ENCODE data around the gene IGF1.
A peak's percentile ranks its signal among the peaks of the same experiment; 100 is the strongest.

Gene IGF1

DNA sequence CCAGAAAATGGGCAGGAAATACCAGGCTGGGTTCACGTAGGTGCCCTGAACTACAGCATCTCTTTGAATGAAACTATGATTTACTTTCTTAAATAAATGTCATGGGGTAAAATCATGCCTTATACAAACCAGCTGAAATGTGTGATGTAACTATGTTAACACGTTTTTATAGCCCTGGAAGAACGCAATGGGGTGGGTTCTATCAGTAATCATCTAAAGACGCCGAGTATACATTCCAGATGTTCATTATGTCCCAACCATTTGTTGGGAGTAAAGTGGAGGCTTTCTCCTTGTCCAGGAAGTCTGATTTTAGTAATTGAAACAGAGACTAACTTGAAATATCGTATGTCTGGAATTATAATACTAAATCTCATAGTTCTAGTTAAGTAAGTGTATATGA, 16.2 kb upstream of the IGF1 start:
- no peak for TF ChIP-seq TAF1 (IDR thresholded peaks at IDR 0.05; ENCODE audit: low read depth)
- no peak for TF ChIP-seq EGR1 (IDR thresholded peaks at IDR 0.05)
- TF ChIP-seq CREB1 (IDR thresholded peaks at IDR 0.05; ENCODE audit: low read depth): no peak
- no peak for TF ChIP-seq YY1 (IDR thresholded peaks at IDR 0.05; ENCODE audit: low read depth)
- TF ChIP-seq, protein P1, sequence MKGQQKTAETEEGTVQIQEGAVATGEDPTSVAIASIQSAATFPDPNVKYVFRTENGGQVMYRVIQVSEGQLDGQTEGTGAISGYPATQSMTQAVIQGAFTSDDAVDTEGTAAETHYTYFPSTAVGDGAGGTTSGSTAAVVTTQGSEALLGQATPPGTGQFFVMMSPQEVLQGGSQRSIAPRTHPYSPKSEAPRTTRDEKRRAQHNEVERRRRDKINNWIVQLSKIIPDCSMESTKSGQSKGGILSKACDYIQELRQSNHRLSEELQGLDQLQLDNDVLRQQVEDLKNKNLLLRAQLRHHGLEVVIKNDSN (IDR thresholded peaks at IDR 0.05): no peak
- TF ChIP-seq CEBPB (IDR thresholded peaks at IDR 0.05): no peak
- no peak for TF ChIP-seq FOXM1 (IDR thresholded peaks at IDR 0.05; ENCODE audit: borderline replicate concordance, low read depth)
- TF ChIP-seq, protein P2, sequence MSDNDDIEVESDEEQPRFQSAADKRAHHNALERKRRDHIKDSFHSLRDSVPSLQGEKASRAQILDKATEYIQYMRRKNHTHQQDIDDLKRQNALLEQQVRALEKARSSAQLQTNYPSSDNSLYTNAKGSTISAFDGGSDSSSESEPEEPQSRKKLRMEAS (IDR thresholded peaks at IDR 0.05): no peak
- no peak for TF ChIP-seq NFIC (IDR thresholded peaks at IDR 0.05)
- TF ChIP-seq EP300 (IDR thresholded peaks at IDR 0.05; ENCODE audit: borderline replicate concordance): no peak
- no peak for TF ChIP-seq ZBTB7A (IDR thresholded peaks at IDR 0.05; ENCODE audit: low read depth)
- no peak for TF ChIP-seq TEAD4 (IDR thresholded peaks at IDR 0.05)
- TF ChIP-seq RAD21 (IDR thresholded peaks at IDR 0.05; ENCODE audit: low read depth): no peak

DNA sequence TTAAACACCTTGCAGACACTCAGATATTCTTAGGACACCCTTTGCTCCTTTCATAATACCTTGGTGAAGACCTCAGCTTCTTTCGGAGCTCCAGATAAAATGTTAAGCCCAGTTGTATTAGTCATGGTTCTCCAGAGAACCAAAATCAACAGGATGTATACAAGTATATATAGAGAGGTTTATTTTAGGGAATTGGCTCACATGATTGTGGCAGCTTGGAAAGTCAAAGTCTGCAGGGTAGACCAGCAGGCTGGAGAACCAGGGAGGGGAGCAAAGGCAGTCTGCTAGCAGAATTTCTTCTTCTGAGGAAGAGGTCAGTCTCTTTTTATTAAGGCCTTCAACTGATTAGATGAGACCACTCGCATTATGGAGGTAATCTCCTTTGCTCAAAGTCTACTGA, 6.9 kb upstream of the IGF1 start:
- TF ChIP-seq NFIC (IDR thresholded peaks at IDR 0.05) (no peak), ZBTB7A (IDR thresholded peaks at IDR 0.05; ENCODE audit: low read depth) (no peak), EGR1 (IDR thresholded peaks at IDR 0.05) (no peak), RAD21 (IDR thresholded peaks at IDR 0.05; ENCODE audit: low read depth) (no peak), TCF12 (IDR thresholded peaks at IDR 0.05; ENCODE audit: low read depth) (no peak), EP300 (IDR thresholded peaks at IDR 0.05; ENCODE audit: borderline replicate concordance) (no peak), CREB1 (IDR thresholded peaks at IDR 0.05; ENCODE audit: low read depth) (no peak), TEAD4 (IDR thresholded peaks at IDR 0.05) (no peak), YY1 (IDR thresholded peaks at IDR 0.05; ENCODE audit: low read depth) (no peak), FOXM1 (IDR thresholded peaks at IDR 0.05; ENCODE audit: borderline replicate concordance, low read depth) (no peak), TAF1 (IDR thresholded peaks at IDR 0.05; ENCODE audit: low read depth) (no peak), CEBPB (IDR thresholded peaks at IDR 0.05) (no peak)
- TF ChIP-seq, protein P3, sequence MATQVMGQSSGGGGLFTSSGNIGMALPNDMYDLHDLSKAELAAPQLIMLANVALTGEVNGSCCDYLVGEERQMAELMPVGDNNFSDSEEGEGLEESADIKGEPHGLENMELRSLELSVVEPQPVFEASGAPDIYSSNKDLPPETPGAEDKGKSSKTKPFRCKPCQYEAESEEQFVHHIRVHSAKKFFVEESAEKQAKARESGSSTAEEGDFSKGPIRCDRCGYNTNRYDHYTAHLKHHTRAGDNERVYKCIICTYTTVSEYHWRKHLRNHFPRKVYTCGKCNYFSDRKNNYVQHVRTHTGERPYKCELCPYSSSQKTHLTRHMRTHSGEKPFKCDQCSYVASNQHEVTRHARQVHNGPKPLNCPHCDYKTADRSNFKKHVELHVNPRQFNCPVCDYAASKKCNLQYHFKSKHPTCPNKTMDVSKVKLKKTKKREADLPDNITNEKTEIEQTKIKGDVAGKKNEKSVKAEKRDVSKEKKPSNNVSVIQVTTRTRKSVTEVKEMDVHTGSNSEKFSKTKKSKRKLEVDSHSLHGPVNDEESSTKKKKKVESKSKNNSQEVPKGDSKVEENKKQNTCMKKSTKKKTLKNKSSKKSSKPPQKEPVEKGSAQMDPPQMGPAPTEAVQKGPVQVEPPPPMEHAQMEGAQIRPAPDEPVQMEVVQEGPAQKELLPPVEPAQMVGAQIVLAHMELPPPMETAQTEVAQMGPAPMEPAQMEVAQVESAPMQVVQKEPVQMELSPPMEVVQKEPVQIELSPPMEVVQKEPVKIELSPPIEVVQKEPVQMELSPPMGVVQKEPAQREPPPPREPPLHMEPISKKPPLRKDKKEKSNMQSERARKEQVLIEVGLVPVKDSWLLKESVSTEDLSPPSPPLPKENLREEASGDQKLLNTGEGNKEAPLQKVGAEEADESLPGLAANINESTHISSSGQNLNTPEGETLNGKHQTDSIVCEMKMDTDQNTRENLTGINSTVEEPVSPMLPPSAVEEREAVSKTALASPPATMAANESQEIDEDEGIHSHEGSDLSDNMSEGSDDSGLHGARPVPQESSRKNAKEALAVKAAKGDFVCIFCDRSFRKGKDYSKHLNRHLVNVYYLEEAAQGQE (IDR thresholded peaks at IDR 0.05; ENCODE audit: low read depth): no peak
- TF ChIP-seq, protein P2 (IDR thresholded peaks at IDR 0.05): no peak
- TF ChIP-seq, protein P1 (IDR thresholded peaks at IDR 0.05): no peak

DNA sequence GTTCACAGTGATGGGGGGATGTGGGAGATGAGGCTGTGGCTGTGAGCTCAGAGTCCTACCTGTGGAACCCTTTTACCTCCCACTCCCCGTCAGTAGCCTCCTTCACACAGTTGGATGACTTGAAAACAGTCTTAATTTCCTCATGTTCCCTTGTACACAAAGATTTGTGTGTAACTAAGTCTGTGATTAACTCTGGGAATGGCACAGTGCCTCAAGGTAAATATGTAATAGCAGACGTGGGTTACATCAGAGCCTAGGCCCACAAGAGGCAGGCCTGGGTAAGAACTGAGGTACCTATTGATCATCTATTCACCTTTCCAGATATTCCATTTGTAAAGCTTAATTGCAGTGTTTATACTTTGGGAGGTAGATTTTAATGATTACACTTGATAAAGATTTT, 5.8 kb upstream of the IGF1 start:
- TF ChIP-seq RAD21 (IDR thresholded peaks at IDR 0.05; ENCODE audit: low read depth): no peak
- TF ChIP-seq, protein P2 (IDR thresholded peaks at IDR 0.05): no peak
- TF ChIP-seq, protein P3 (IDR thresholded peaks at IDR 0.05; ENCODE audit: low read depth): no peak
- TF ChIP-seq CEBPB (IDR thresholded peaks at IDR 0.05): no peak
- TF ChIP-seq TCF12 (IDR thresholded peaks at IDR 0.05; ENCODE audit: low read depth): no peak
- no peak for TF ChIP-seq YY1 (IDR thresholded peaks at IDR 0.05; ENCODE audit: low read depth)
- TF ChIP-seq EP300 (IDR thresholded peaks at IDR 0.05; ENCODE audit: borderline replicate concordance): no peak
- no peak for TF ChIP-seq TAF1 (IDR thresholded peaks at IDR 0.05; ENCODE audit: low read depth)
- no peak for TF ChIP-seq TEAD4 (IDR thresholded peaks at IDR 0.05)
- no peak for TF ChIP-seq FOXM1 (IDR thresholded peaks at IDR 0.05; ENCODE audit: borderline replicate concordance, low read depth)
- TF ChIP-seq, protein P1 (IDR thresholded peaks at IDR 0.05): no peak
- no peak for TF ChIP-seq NFIC (IDR thresholded peaks at IDR 0.05)

DNA sequence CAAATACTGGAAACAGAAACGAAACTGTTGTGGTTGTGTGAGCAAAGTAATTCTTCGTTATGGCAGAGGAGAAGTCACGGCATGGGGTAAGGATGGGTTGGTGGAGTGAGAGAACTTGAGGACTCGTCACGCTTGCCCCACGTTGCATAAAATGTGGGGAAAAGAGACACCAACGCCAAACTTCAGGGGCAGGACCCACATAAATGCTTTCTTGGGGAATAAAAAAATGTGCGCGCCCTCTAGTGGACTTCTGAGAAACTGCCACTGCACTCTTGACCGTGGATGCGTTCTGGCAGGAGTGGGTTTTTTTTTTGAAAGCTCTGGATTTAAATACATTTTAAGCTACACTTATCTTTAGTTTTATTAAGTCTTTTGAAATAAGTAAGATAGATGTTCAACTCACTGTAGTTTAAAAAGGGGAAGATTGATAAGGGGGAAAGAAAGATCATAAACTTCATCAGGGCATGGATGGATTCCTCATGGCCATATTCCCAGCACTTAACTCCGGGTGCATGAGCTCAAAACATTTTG, 4.1 kb upstream of the IGF1 start:
- TF ChIP-seq RAD21 (IDR thresholded peaks at IDR 0.05; ENCODE audit: low read depth) (peak; percentile 65), EP300 (IDR thresholded peaks at IDR 0.05; ENCODE audit: borderline replicate concordance) (no peak), CEBPB (IDR thresholded peaks at IDR 0.05) (no peak), CREB1 (IDR thresholded peaks at IDR 0.05; ENCODE audit: low read depth) (no peak)

DNA sequence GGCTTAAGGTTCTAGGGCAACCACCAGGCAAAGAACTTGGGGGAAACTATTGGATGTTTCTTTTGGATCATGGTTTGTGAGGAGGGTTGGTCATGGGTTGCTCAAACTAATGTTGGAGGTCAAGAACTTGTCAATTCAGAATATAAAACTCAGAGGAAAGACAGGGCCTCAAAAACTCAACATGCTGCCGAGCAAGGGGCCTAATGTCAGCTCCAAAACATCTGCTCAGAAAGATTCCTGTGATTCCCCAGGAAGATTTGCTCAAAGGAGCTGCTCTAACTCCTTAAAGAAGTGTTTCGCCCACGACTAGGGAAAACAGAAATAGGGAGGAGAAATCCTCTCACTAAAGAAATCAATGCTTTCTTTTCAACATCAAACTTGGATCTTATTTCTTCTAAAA, 3.7 kb upstream of the IGF1 start:
- TF ChIP-seq RAD21 (IDR thresholded peaks at IDR 0.05; ENCODE audit: low read depth): no peak
- no peak for TF ChIP-seq TAF1 (IDR thresholded peaks at IDR 0.05; ENCODE audit: low read depth)
- no peak for TF ChIP-seq EP300 (IDR thresholded peaks at IDR 0.05; ENCODE audit: borderline replicate concordance)
- no peak for TF ChIP-seq FOXM1 (IDR thresholded peaks at IDR 0.05; ENCODE audit: borderline replicate concordance, low read depth)
- TF ChIP-seq, protein P2 (IDR thresholded peaks at IDR 0.05): no peak
- TF ChIP-seq ZBTB7A (IDR thresholded peaks at IDR 0.05; ENCODE audit: low read depth): no peak
- no peak for TF ChIP-seq TCF12 (IDR thresholded peaks at IDR 0.05; ENCODE audit: low read depth)
- TF ChIP-seq CREB1 (IDR thresholded peaks at IDR 0.05; ENCODE audit: low read depth): no peak
- TF ChIP-seq NFIC (IDR thresholded peaks at IDR 0.05): no peak
- TF ChIP-seq CEBPB (IDR thresholded peaks at IDR 0.05): no peak
- TF ChIP-seq TEAD4 (IDR thresholded peaks at IDR 0.05): no peak

Measured in Ishikawa (cell line).